ENCODE data around the gene TKTL2.

TKTL2 gene

GRCh38 chr4:163482190-163482589 lies 8.6 kb upstream of the TKTL2 start:
- Histone ChIP-seq H3K27me3 (ENCODE audit: control insufficient read depth, low read length) (no peaks in the 10 kb centered on the region; the same call in 1 of the 2 replicates), H4K20me1 (ENCODE audit: control insufficient read depth, insufficient read depth, low read depth, low read length) (no peaks in the 10 kb centered on the region), H3K4me1 (ENCODE audit: control insufficient read depth, low read length) (peaks cover 13% of the 10 kb centered on the region; the same call in 1 of the 2 replicates), H3K27ac (ENCODE audit: low read depth, low read length) (no peak overlapping the region), H3K4me2 (ENCODE audit: low read length) (no peak overlapping the region), H3K79me2 (ENCODE audit: control insufficient read depth, low read length) (no peaks in the 10 kb centered on the region), H3K36me3 (ENCODE audit: control insufficient read depth, low read length) (no peaks in the 10 kb centered on the region), H3K9me3 (ENCODE audit: control insufficient read depth, insufficient read depth, low read length) (no peaks in the 10 kb centered on the region), H3F3A (ENCODE audit: control insufficient read depth, insufficient read depth) (no peaks in the 10 kb centered on the region), H3K4me3 (ENCODE audit: low read length) (no peak overlapping the region), H3K9me2 (replicated peaks; ENCODE audit: control insufficient read depth, low read length) (no peaks in the 10 kb centered on the region)
- no peak for TF ChIP-seq CTCF (IDR thresholded peaks at IDR 0.05; ENCODE audit: low read depth, low read length, poor library complexity, severe bottlenecking)
- no peak for TF ChIP-seq EZH2phosphoT487 (IDR thresholded peaks at IDR 0.05; ENCODE audit: borderline replicate concordance, low read length)

GRCh38 chr4:163476761-163477438 lies 3.3 kb upstream of the TKTL2 start:
- Histone ChIP-seq H3K79me2 (ENCODE audit: control insufficient read depth, low read length) (no peaks in the 10 kb centered on the region), H3K4me2 (ENCODE audit: low read length) (no peak overlapping the region), H3K27me3 (ENCODE audit: control insufficient read depth, low read length) (no peaks in the 10 kb centered on the region; the same call in 1 of the 2 replicates), H3K4me1 (ENCODE audit: control insufficient read depth, low read length) (no peaks in the 10 kb centered on the region; the same call in 1 of the 2 replicates), H3F3A (ENCODE audit: control insufficient read depth, insufficient read depth) (no peaks in the 10 kb centered on the region), H3K4me3 (ENCODE audit: low read length) (no peak overlapping the region), H3K27ac (ENCODE audit: low read depth, low read length) (no peak overlapping the region), H3K9me3 (ENCODE audit: control insufficient read depth, insufficient read depth, low read length) (no peaks in the 10 kb centered on the region), H3K9me2 (replicated peaks; ENCODE audit: control insufficient read depth, low read length) (no peaks in the 10 kb centered on the region), H3K36me3 (ENCODE audit: control insufficient read depth, low read length) (no peaks in the 10 kb centered on the region), H4K20me1 (ENCODE audit: control insufficient read depth, insufficient read depth, low read depth, low read length) (no peaks in the 10 kb centered on the region)
- TF ChIP-seq EZH2phosphoT487 (IDR thresholded peaks at IDR 0.05; ENCODE audit: borderline replicate concordance, low read length): no peak
- TF ChIP-seq CTCF (IDR thresholded peaks at IDR 0.05; ENCODE audit: low read depth, low read length, poor library complexity, severe bottlenecking): no peak

GRCh38 chr4:163474027-163474426 lies 473 bp upstream of the TKTL2 start:
- no peak overlapping the region for H3K4me3 ChIP-seq (ENCODE audit: low read length)
- H3K4me1 ChIP-seq (ENCODE audit: control insufficient read depth, low read length): no peaks in the 10 kb centered on the region
- H3K9me2 ChIP-seq (replicated peaks; ENCODE audit: control insufficient read depth, low read length): no peaks in the 10 kb centered on the region
- H3K27me3 ChIP-seq (ENCODE audit: control insufficient read depth, low read length): peaks cover 15% of the 10 kb centered on the region
- H4K20me1 ChIP-seq (ENCODE audit: control insufficient read depth, insufficient read depth, low read depth, low read length): no peaks in the 10 kb centered on the region
- no peaks in the 10 kb centered on the region for H3K9me3 ChIP-seq (ENCODE audit: control insufficient read depth, insufficient read depth, low read length)
- no peaks in the 10 kb centered on the region for H3K79me2 ChIP-seq (ENCODE audit: control insufficient read depth, low read length)
- H3K36me3 ChIP-seq (ENCODE audit: control insufficient read depth, low read length): no peaks in the 10 kb centered on the region
- H3K4me2 ChIP-seq (ENCODE audit: low read length): no peak overlapping the region
- no peak overlapping the region for H3K27ac ChIP-seq (ENCODE audit: low read depth, low read length)
- TF ChIP-seq CTCF (IDR thresholded peaks at IDR 0.05; ENCODE audit: low read depth, low read length, poor library complexity, severe bottlenecking) (no peak), EZH2phosphoT487 (IDR thresholded peaks at IDR 0.05; ENCODE audit: borderline replicate concordance, low read length) (no peak)
- no peaks in the 10 kb centered on the region for H3F3A ChIP-seq (ENCODE audit: control insufficient read depth, insufficient read depth)

All from DOHH2 (cell line).